ENCODE measurements around the gene FGD3.

The FGD3 gene

DNA sequence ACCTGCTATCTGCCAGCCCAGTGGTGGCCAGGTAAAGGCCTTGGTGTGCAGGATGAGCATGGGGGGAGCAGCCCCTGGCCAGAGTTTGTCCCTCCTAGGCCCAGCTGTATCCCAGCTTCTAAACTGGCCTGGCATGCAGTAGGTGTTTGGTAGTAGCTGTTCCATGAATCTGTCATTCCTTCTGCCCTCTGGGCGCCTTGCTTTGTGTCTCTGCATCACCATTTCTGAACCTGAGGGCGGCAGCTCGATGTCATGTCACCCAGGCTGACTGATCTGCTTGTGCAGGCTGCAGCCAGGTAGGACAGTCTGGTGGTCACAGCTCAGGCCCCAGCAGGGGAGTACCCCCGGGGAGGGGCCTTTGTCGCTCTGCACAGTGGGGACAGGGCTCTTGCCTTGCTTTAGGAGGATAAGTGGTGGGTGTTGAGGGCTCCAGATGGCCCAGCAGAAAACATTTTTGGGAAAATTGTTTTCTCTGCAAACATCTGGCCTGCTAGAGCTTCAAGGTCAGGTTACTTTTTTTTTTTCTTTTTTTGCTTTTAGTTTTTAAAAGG is 106.5 kb downstream of the FGD3 start:
- no peak overlapping the region for H3K4me3 ChIP-seq
- no peak for DNase-seq (ENCODE audit: low spot score)
- TF ChIP-seq, protein P1, sequence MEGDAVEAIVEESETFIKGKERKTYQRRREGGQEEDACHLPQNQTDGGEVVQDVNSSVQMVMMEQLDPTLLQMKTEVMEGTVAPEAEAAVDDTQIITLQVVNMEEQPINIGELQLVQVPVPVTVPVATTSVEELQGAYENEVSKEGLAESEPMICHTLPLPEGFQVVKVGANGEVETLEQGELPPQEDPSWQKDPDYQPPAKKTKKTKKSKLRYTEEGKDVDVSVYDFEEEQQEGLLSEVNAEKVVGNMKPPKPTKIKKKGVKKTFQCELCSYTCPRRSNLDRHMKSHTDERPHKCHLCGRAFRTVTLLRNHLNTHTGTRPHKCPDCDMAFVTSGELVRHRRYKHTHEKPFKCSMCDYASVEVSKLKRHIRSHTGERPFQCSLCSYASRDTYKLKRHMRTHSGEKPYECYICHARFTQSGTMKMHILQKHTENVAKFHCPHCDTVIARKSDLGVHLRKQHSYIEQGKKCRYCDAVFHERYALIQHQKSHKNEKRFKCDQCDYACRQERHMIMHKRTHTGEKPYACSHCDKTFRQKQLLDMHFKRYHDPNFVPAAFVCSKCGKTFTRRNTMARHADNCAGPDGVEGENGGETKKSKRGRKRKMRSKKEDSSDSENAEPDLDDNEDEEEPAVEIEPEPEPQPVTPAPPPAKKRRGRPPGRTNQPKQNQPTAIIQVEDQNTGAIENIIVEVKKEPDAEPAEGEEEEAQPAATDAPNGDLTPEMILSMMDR (IDR thresholded peaks at IDR 0.05) = no peak
- no peak overlapping the region for H3K27ac ChIP-seq

DNA sequence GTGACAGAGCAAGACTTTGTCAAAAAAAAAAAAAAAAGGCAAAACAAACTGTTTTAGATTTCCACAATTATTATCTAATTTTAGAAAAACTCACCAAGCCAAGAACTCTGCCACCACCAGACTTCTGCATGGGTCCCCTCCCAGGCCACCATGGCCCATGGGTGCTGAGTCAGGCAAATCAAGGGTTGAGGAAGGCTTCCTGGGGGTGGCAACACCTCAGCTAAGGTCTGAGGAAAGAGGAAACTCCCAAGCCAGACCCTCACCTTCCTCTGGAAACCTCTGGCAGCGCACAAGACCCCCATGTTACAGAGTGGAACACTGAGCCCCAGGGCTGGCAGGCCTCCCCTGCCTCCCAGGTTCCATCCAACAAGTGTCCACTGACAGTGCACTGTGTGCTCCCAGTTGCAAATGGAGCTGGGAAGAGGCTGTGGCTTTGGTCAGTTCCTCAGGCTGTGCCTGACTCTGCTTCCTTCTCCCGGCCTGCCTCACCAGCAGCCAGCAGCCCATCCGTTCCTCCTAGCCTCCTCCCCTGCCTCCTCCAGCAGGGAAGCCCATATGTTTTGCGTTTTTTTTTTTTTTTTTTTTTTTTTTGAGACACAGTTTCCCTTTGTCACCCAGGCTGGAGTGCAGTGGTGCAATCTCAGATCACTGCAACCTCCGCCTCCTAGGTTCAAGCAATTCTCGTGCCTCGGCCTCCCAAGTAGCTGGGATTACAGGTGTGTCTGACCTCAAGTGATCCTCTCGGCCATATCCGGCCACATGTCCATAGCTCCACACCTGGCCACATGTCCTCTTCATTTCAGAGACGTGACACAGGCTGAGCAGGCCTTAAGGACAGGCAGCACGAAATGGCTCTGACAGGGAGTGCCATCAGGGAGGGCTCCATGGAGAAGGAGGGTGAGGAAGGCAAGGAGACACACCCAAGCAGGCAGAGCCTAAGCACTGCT is 107.7 kb downstream of the FGD3 start:
- Histone ChIP-seq H3K4me3 (no peak overlapping the region), H3K27ac (peak overlapping the region; percentile 46 to 71)
- DNase-seq (ENCODE audit: low spot score) = no peak
- TF ChIP-seq, protein P1 (IDR thresholded peaks at IDR 0.05) = no peak

DNA sequence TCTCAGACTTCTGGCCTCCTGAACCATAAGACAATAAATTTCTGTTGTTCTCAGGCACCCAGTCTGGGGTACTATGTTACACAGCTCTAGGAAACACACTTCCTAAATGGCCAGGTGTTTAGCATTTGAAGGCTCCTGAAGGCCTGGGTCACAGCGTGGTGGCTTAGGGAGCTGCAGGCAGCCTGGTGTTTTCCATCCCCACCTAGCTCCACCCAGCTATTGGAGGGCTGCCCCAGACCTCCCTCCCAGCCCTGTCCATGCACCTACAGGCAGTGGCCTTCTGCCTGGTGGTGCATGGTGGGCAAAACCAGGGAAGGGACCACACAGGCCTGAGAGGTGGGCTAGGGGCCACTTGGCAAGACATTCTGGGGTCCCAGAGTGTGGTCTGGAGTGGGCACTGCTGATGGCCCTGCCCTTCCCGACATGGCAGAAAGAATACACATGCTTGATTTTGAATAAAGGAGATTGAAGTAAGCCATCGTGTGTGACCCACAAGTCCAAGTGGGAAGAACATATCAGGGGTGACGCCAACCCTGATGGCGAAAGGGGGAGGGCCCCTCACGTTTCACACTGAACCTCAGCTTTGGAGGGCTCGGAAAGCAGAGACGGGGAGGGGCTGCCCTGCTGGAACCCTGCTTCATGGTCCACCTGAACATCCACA is 109.8 kb downstream of the FGD3 start:
- DNase-seq (ENCODE audit: low spot score) = no peak
- Histone ChIP-seq H3K4me3 (no peak overlapping the region), H3K27ac (peak overlapping the region; percentile 10 to 81)
- TF ChIP-seq, protein P1 (IDR thresholded peaks at IDR 0.05) = no peak

DNA sequence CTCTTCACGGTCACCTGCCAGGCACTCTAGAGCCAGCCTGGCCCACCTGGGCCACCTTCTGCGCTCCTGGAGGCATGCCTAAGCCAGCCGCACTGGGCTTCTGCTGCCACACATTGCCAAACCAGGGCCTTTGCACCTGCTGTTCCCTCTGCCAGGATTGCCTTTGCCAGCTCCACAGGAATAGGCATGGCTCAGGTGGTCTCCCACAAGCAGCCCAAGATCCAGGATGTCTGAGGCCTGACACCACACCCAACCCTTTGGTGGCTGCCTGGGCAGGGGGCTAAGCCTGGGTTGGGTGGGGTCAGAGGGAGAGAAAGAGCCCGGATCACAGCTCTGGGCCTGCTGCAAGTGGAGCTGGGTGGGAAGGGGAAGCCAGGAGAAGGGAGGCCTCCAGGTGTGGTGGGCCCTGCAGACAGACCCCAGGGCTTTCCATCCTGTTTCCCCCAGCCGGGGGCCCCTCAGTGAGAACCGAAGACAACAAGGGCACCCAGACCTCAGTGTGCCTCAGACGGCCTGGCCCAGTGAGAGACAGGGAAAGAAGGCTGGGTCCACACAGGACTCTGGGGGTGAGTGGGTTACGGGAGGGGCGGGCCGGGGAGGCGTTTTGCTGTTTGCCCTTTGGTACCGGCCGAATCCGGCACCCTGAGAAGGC is 110.5 kb downstream of the FGD3 start:
- no peak for DNase-seq (ENCODE audit: low spot score)
- Histone ChIP-seq H3K4me3 (peak overlapping the region; percentile 78), H3K27ac (peak overlapping the region; percentile 10 to 81)
- TF ChIP-seq, protein P1 (IDR thresholded peaks at IDR 0.05) = no peak

DNA sequence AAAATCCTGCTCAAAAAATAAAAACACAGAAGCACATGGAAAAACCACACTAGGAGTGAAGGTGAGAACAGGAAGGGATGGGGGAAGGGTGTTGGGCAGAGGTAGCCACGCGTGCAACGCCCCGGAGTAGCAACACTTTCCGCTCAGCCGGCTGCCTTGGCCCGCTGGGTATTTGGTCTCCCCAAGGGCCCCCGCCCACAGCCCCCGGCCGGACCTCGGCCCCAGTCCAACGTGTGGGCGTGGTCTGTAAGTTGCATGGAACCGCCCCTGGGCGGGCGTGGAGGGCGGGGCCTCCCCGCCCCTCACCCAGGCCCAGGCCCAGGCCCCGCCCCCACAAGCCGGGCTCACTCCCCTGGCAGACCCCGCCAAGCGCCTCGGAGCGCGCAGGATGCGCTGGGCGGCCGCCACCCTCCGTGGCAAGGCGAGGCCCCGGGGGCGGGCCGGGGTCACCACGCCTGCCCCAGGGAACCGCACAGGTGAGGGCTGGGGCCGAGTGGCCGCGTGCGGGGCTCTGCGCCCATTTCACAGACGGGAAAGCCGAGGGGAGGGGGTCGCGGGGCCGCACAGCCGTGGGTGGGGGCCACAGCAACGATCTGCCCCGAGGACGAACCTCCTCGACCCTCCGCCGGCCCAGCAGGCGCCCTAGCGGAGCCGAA is 111.2 kb downstream of the FGD3 start, which contains the start of gene SUSD3:
TSS of gene SUSD3 (plus strand) at position 347 of the 656 bp plus-strand sequence. CDS start at position 389, 42 bp downstream.
- DNase-seq (ENCODE audit: low spot score) = no peak
- Histone ChIP-seq H3K27ac (peak within 1 kb of the TSS; percentile 10 to 81), H3K4me3 (peak within 1 kb of the TSS; percentile 78)
- TF ChIP-seq, protein P1 (IDR thresholded peaks at IDR 0.05) = no peak

DNA sequence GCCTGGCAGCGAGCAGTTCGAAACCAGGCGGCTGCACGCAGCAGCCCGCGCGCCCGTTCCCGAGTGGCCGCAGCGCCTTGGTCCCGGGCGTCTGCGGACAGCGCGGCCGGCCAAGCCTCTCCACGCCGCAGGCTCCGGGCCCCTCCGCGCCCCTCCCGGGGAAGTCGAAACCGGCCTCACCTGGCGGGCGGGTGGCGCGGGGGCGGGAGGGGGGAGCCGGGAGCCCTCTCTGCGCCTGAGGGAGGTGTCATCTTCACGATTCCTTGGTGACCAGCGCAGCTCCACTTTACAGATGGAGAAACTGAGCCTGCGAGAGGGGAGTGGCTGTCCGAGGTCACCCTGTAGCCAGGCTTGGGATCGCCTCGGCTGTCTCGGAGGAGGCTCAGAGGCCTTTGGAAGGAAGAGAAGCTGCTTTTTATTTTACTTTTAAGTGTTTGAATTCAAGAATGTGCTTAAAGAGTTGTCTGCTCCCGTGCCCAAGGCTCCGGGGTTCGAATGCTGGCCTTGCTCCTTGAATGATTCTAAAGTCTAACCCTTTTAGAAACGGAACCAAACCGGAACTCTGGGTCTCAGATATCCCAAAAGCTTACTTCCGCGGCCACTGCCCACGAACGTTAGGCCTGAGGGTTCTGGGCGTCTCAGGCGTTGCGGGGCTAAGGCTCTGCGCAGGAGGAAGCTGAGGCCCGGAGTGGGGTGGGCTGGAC is 111.8 kb downstream of the FGD3 start:
- peak overlapping the region; percentile 78 for H3K4me3 ChIP-seq
- TF ChIP-seq, protein P1 (IDR thresholded peaks at IDR 0.05) = no peak
- no peak for DNase-seq (ENCODE audit: low spot score)
- peak overlapping the region; percentile 10 to 81 for H3K27ac ChIP-seq

Measured in coronary artery (tissue), 2 donors.